Upper lobe of left lung (tissue), 6 donors: ENCODE results near the gene GMPPB. TPM values are rescaled to one million over a fixed set of nuclear protein-coding genes. Genes with fewer than 3 reads are reported as not detected.

Experiments
- ATAC-seq, 2 donors: fragments of 200-7000 bp; cut with Tn5 transposase; one replicate each; pipeline ENCODE4 v1.9.1; 2022; ENCODE audit warnings: mild to moderate bottlenecking in 2 of 2, moderate library complexity in 2 of 2; ENCODE audit not compliant: low FRiP score in 2 of 2
- DNase-seq, 2 donors: peaks; one replicate each; pipeline ENCODE4 v3.0.0-alpha.2; 2019 to 2020
- H3K27ac ChIP-seq, 4 donors: fragments of 200-600 bp; sonication (generic); one replicate each; pipeline ENCODE4 v1.5.1; 2016 to 2019
- H3K27me3 ChIP-seq, 4 donors: fragments of 200-600 bp; sonication (generic); one replicate each; pipeline ENCODE4 v1.5.1; 2017 to 2019
- H3K36me3 ChIP-seq, 4 donors: fragments of 200-600 bp; sonication (generic); one replicate each; pipeline ENCODE4 v1.5.1; 2016 to 2019
- H3K4me1 ChIP-seq, 4 donors: fragments of 200-600 bp; sonication (generic); one replicate each; pipeline ENCODE4 v1.5.1; 2018 to 2019
- H3K4me3 ChIP-seq, 4 donors: fragments of 200-600 bp; sonication (generic); one replicate each; pipeline ENCODE4 v1.5.1; 2017 to 2019; ENCODE audit warnings: mild to moderate bottlenecking in 2 of 4, moderate library complexity in 1 of 4
- H3K9me3 ChIP-seq, 4 donors: fragments of 200-600 bp; sonication (generic); one replicate each; pipeline ENCODE4 v1.5.1; 2018 to 2019
- EP300 ChIP-seq, 4 donors: sonication (generic); formaldehyde crosslinking; IDR thresholded peaks; one replicate each; pipeline ENCODE4 v1.5.1; 2017; ENCODE audit warnings: antibody characterized with exemption in 4 of 4, control low read depth in 2 of 4
- POLR2A ChIP-seq, 4 donors: fragments of 450-650 bp; IDR thresholded peaks; one replicate each; pipeline ENCODE4 v1.5.1; 2016 to 2017; ENCODE audit warnings: antibody characterized with exemption in 4 of 4, mild to moderate bottlenecking in 2 of 4
- POLR2AphosphoS5 ChIP-seq, 2 donors: sonication (generic); formaldehyde crosslinking; IDR thresholded peaks; one replicate each; pipeline ENCODE4 v1.5.1; 2017; ENCODE audit warnings: antibody characterized with exemption in 2 of 2
- WGBS, 2 donors: methylation state at CpG; one replicate each; pipeline ENCODE4 v1.1.5; 2017 to 2018; 5-methylcytosine and 5-hydroxymethylcytosine counted together
- total RNA-seq, 6 donors: library from RNA; depleted of rRNA in 4 of 6; stranded (reverse); fragments of >200 nt in 4 of 6; gene quantifications; one replicate each; pipeline versions ENCODE4 v1.1.0 to v1.2.1, GENCODE V29; 2016 to 2021
- TF ChIP-seq, protein P1 (sequence below), 6 experiments: fragments of 450-650 bp in 4 of 6; fragments of 200-600 bp in 2 of 6; sonication (generic) in 2 of 6; IDR thresholded peaks; one replicate each; pipeline ENCODE4 v1.5.1; 2016 to 2019; ENCODE audit warnings: antibody characterized with exemption in 6 of 6
- donor health status: DM: no; HTN: no; CAD: no; lungs with moderate emphysema.
- donor health status: DM: no; HTN: yes; CAD: no; lungs with severe emphysema.

GMPPB gene
- total RNA-seq, 6 donors from 2014 or later, result 17.8 to 45.8 (median 41.3) TPM

DNA sequence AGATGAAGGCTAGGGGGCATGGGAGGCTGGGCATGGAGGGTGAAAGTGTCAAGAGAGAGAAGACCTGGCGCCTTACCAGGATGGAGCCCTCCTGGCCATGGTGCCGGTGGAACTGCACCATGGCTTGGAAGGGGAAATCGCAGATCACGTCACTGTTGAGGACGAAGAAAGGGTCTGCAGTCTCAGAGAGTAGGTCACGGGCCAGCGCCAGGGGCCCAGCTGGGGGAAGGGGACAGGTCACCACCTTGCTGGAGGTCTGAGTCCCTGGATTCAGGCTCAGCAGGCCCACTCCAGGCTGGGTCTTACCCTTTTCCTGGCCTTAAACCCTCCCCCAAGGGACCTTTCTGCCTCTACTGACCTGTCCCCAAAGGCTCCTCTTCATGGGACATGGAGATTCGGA, 855 bp downstream of the GMPPB start:
- TF ChIP-seq, protein P1, sequence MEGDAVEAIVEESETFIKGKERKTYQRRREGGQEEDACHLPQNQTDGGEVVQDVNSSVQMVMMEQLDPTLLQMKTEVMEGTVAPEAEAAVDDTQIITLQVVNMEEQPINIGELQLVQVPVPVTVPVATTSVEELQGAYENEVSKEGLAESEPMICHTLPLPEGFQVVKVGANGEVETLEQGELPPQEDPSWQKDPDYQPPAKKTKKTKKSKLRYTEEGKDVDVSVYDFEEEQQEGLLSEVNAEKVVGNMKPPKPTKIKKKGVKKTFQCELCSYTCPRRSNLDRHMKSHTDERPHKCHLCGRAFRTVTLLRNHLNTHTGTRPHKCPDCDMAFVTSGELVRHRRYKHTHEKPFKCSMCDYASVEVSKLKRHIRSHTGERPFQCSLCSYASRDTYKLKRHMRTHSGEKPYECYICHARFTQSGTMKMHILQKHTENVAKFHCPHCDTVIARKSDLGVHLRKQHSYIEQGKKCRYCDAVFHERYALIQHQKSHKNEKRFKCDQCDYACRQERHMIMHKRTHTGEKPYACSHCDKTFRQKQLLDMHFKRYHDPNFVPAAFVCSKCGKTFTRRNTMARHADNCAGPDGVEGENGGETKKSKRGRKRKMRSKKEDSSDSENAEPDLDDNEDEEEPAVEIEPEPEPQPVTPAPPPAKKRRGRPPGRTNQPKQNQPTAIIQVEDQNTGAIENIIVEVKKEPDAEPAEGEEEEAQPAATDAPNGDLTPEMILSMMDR (IDR thresholded peaks at IDR 0.05), result no peak
- TF ChIP-seq POLR2A (IDR thresholded peaks at IDR 0.05) (no peak), EP300 (IDR thresholded peaks at IDR 0.05) (no peak), POLR2AphosphoS5 (IDR thresholded peaks at IDR 0.05) (no peak)
- DNase-seq, result peak in 1 of 2 donors; percentile 77
- peaks cover 28 to 57% (median 34%) of the 10 kb centered on the region in 4 donors for H3K4me1 ChIP-seq

DNA sequence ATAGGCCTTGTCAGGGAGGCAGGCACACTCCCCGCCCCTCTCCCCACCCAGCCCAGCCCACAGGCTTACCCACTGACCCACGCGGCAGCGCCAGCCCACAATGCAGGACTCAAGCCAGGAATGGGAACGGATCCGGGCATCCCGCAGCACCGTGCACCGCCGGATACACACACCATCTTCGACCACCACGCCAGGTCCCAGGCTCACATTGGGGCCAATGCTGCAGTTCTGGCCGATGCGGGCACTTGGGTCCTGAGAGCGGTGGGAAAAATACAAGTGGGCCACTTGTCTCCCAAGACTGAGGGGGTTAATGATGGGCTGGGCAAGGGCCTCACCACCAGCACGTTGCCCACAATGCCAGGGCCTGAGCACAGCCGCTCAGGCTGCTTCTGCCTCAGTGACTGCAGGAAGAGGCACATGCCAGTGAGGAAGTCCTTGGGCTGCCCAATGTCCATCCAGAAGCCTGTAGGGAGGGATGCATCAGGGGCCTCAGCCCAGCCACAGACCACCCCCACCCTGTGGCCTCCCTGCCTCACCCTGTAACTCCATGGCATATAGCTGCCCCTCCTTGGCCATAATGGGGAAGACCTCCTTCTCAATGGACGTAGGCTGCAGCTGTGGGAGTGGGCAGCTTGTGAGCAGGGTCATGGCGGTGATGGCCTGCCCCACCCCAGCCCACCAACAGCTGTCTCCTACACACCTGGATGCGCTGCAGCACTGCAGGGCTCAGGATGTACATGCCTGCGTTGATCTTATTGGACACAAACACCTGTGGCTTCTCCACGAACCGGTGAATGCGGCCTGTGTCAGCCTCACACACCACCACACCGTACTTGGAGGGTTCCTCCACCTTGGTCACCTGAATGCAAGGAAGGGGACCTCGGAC, 1.6 kb downstream of the GMPPB start:
- TF ChIP-seq POLR2AphosphoS5 (IDR thresholded peaks at IDR 0.05) (no peak), EP300 (IDR thresholded peaks at IDR 0.05) (no peak), POLR2A (IDR thresholded peaks at IDR 0.05) (no peak)
- TF ChIP-seq, protein P1 (IDR thresholded peaks at IDR 0.05), result no peak
- Histone ChIP-seq H3K36me3 (peaks cover 5 to 45% (median 24%) of the 10 kb centered on the region in 4 donors), H3K4me1 (peaks cover 28 to 58% (median 34%) of the 10 kb centered on the region in 4 donors), H3K27ac (peak overlapping the region in 1 of 4 donors; percentile 91), H3K9me3 (no peaks in the 10 kb centered on the region), H3K27me3 (no peaks in the 10 kb centered on the region), H3K4me3 (peak overlapping the region in 2 of 4 donors; percentile 67 to 86)
- no peak for ATAC-seq
- peak; percentile 19 to 81 for DNase-seq
- 91% methylated on average over 26 of the region's 26 CpGs; no CpG with 5 or more reads in 1 of the 2 donors for WGBS, 2 donors

More for the DNA sequence above, 855 bp downstream of the GMPPB start:
- no peak for ATAC-seq
- WGBS, 2 donors, result 57 to 78% methylated on average over 8 of the region's 8 CpGs
- Histone ChIP-seq H3K4me3 (peak overlapping the region; percentile 67 to 94 (median 86)), H3K27ac (peak overlapping the region; percentile 91 to 96 (median 93)), H3K36me3 (peaks cover 12 to 53% (median 32%) of the 10 kb centered on the region in 4 donors), H3K9me3 (no peaks in the 10 kb centered on the region), H3K27me3 (no peaks in the 10 kb centered on the region)

DNA sequence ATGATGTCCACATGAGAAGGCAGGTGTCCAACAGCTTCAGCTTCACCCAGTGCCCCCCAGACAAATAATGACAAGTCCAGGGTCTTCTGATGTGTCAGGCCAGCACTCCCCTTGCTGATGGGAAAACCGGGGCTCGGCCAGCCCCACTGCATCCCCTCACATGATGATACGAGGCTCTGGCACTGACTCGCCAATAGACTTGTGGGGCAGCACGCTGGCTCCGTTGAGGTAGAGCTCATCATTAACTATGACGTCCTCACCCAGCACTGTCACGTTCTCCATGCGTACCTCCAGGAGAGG, 2.2 kb downstream of the GMPPB start:
- no peaks in the 10 kb centered on the region for H3K27me3 ChIP-seq
- no peak overlapping the region for H3K27ac ChIP-seq
- H3K4me3 ChIP-seq, result no peak overlapping the region
- H3K9me3 ChIP-seq, result no peaks in the 10 kb centered on the region
- peaks cover 28 to 58% (median 34%) of the 10 kb centered on the region in 4 donors for H3K4me1 ChIP-seq
- TF ChIP-seq EP300 (IDR thresholded peaks at IDR 0.05) (no peak), POLR2A (IDR thresholded peaks at IDR 0.05) (no peak), POLR2AphosphoS5 (IDR thresholded peaks at IDR 0.05) (no peak)
- TF ChIP-seq, protein P1 (IDR thresholded peaks at IDR 0.05), result no peak
- 88 to 89% methylated on average over 7 to 9 of the region's 9 CpGs for WGBS, 2 donors
- peaks cover 0 to 41% (median 18%) of the 10 kb centered on the region in 4 donors for H3K36me3 ChIP-seq
- DNase-seq, result no peak
- ATAC-seq, result no peak

DNA sequence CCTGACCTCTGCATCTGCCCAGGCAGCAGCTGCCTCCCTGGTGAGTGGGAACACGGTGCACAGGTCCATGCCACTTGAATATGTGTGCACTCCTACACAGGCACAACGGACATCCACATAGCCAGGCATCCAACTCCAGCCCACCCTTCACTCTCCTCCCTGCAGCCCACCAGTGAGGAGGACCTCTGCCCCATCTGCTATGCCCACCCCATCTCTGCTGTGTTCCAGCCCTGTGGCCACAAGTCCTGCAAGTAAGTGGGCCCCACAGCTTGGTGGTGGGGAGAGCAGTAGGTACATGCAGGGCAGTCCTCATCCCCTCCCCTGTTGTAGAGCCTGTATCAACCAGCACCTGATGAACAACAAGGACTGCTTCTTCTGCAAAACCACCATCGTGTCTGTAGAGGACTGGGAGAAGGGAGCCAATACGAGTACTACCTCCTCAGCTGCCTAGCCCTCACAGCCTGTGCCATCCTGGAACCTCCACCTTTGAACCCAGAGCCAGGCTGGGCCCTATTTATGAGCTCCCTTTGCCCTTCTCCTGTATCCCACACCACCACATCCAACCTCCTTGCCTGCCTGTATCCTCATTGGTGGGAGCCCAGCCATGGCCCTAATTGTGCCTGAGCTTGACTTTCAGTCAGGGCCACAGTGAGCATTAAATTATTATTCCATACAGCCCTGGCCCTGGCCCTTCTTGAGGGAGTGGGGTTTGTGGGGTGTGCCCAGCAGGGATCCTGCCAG, 2.7 kb downstream of the GMPPB start:
- ATAC-seq, result no peak
- Histone ChIP-seq H3K4me3 (no peak overlapping the region), H3K36me3 (peaks cover 3 to 41% (median 16%) of the 10 kb centered on the region in 4 donors), H3K9me3 (no peaks in the 10 kb centered on the region), H3K27ac (no peak overlapping the region), H3K27me3 (no peaks in the 10 kb centered on the region), H3K4me1 (peaks cover 28 to 58% (median 34%) of the 10 kb centered on the region in 4 donors)
- 85 to 93% methylated on average over 2 to 4 of the region's 4 CpGs for WGBS, 2 donors
- TF ChIP-seq POLR2AphosphoS5 (IDR thresholded peaks at IDR 0.05) (no peak), POLR2A (IDR thresholded peaks at IDR 0.05) (no peak), EP300 (IDR thresholded peaks at IDR 0.05) (no peak)
- TF ChIP-seq, protein P1 (IDR thresholded peaks at IDR 0.05), result no peak
- DNase-seq, result no peak
